ENCODE measurements around the gene SPEF2. TPM values are rescaled to one million over a fixed set of nuclear protein-coding genes. Genes with fewer than 3 reads are reported as not detected.

The SPEF2 gene
- total and polyA plus RNA-seq, 7 donors, result 0.13 to 0.71 (median 0.56) TPM

- 64 to 71% (median 67%) methylated on average over 2 of the region's 2 CpGs for WGBS, 3 donors
- ATAC-seq, result no peak
- H3K36me3 ChIP-seq (ENCODE audit: insufficient read depth in 1 of 2, low read depth in 1 of 2), result no peaks in the 10 kb centered on the region
Measured at GRCh38 chr5:35857606-35858205, 240.0 kb downstream of the SPEF2 start.

GRCh38 chr5:35859101-35859661, 241.5 kb downstream of the SPEF2 start:
- no peak for TF ChIP-seq CTCF (IDR thresholded peaks at IDR 0.05)
- intact Hi-C loops (cut with DNase I), result no loop called here
- ATAC-seq (no peak), DNase-seq (no peak)
- H3K27ac ChIP-seq, result no peak overlapping the region
- no peaks in the 10 kb centered on the region for H3K27me3 ChIP-seq (ENCODE audit: insufficient read depth in 3 of 3, low read length in 2 of 3)
- H3K9me3 ChIP-seq, result no peaks in the 10 kb centered on the region
- no peaks in the 10 kb centered on the region for H3K36me3 ChIP-seq (ENCODE audit: insufficient read depth in 1 of 2, low read depth in 1 of 2)
- 56 to 60% (median 60%) methylated on average over 3 of the region's 3 CpGs for WGBS, 3 donors
- H3K4me3 ChIP-seq, result no peak overlapping the region
- no peaks in the 10 kb centered on the region for H3K4me1 ChIP-seq

More at GRCh38 chr5:35857606-35858205, 240.0 kb downstream of the SPEF2 start:
- Histone ChIP-seq H3K4me1 (no peaks in the 10 kb centered on the region), H3K4me3 (no peak overlapping the region), H3K27ac (no peak overlapping the region), H3K27me3 (ENCODE audit: insufficient read depth in 3 of 3, low read length in 2 of 3) (no peaks in the 10 kb centered on the region), H3K9me3 (no peaks in the 10 kb centered on the region)
- TF ChIP-seq CTCF (IDR thresholded peaks at IDR 0.05), result no peak
- intact Hi-C loops (cut with DNase I), result no loop called here
- no peak for DNase-seq

GRCh38 chr5:35860686-35861085, 243.0 kb downstream of the SPEF2 start:
- Histone ChIP-seq H3K4me1 (no peaks in the 10 kb centered on the region), H3K4me3 (no peak overlapping the region), H3K36me3 (ENCODE audit: insufficient read depth in 1 of 2, low read depth in 1 of 2) (no peaks in the 10 kb centered on the region), H3K27me3 (ENCODE audit: insufficient read depth in 3 of 3, low read length in 2 of 3) (no peaks in the 10 kb centered on the region), H3K9me3 (no peaks in the 10 kb centered on the region), H3K27ac (no peak overlapping the region)
- no peak for TF ChIP-seq CTCF (IDR thresholded peaks at IDR 0.05)
- WGBS, 3 donors, result 67 to 82% (median 81%) methylated on average over 1 of the region's 1 CpG
- ATAC-seq, result no peak
- DNase-seq, result no peak
- intact Hi-C loops (cut with DNase I), result no loop called here

- Histone ChIP-seq H3K4me3 (no peak overlapping the region), H3K4me1 (no peaks in the 10 kb centered on the region), H3K27me3 (ENCODE audit: insufficient read depth in 3 of 3, low read length in 2 of 3) (no peaks in the 10 kb centered on the region), H3K27ac (no peak overlapping the region), H3K9me3 (no peaks in the 10 kb centered on the region), H3K36me3 (ENCODE audit: insufficient read depth in 1 of 2, low read depth in 1 of 2) (no peaks in the 10 kb centered on the region)
- no peak for TF ChIP-seq CTCF (IDR thresholded peaks at IDR 0.05)
- WGBS, 3 donors, result 81 to 89% (median 86%) methylated on average over 1 of the region's 1 CpG
- no peak for DNase-seq
- intact Hi-C loops (cut with DNase I), result no loop called here
- no peak for ATAC-seq
Measured at GRCh38 chr5:35861718-35862117, 244.1 kb downstream of the SPEF2 start.

- Histone ChIP-seq H3K4me3 (no peak overlapping the region), H3K4me1 (no peaks in the 10 kb centered on the region), H3K36me3 (ENCODE audit: insufficient read depth in 1 of 2, low read depth in 1 of 2) (no peaks in the 10 kb centered on the region), H3K9me3 (no peaks in the 10 kb centered on the region), H3K27ac (no peak overlapping the region), H3K27me3 (ENCODE audit: insufficient read depth in 3 of 3, low read length in 2 of 3) (no peaks in the 10 kb centered on the region)
- no peak for TF ChIP-seq CTCF (IDR thresholded peaks at IDR 0.05)
- intact Hi-C loops (cut with DNase I), result no loop called here
- DNase-seq, result no peak
- 52 to 69% (median 62%) methylated on average over 2 of the region's 2 CpGs for WGBS, 3 donors
- ATAC-seq, result no peak
Measured at GRCh38 chr5:35862126-35862525, 244.5 kb downstream of the SPEF2 start.

Data from psoas muscle (tissue), 8 donors.